Glomerular endothelial cell (primary cell): ENCODE results near the gene GRIA4. TPM values are rescaled to one million over a fixed set of nuclear protein-coding genes. Genes with fewer than 3 reads are reported as not detected.
A peak's percentile ranks its signal among the peaks of the same experiment; 100 is the strongest.
"Not testable (repeated sequence)": the region's sequence is repeated elsewhere in the genome, so short reads cannot be mapped to it uniquely, and the experiment has no call there.

ENCODE experiments used
- DNase-seq: peaks from one replicate; pipeline ENCODE4 v3.0.0-alpha.2; 2011; ENCODE audit warnings: low read depth, low spot score; ENCODE audit errors: extremely low read depth
- total RNA-seq: library from RNA; depleted of rRNA; stranded (reverse); fragments of >200 nt; gene quantifications from 2 replicates; pipeline ENCODE4 v1.2.3, GENCODE V29; 2015

GRIA4 gene
- total RNA-seq, 1 donor from 2014 or later = not detected

GRCh38 chr11:105854269-105854668 is 244.4 kb downstream of the GRIA4 start:
- DNase-seq = no peak

GRCh38 chr11:105856954-105857353 is 247.1 kb downstream of the GRIA4 start:
- no peak for DNase-seq

- DNase-seq = no peak
Measured at GRCh38 chr11:105857728-105858127, 247.9 kb downstream of the GRIA4 start.

- no peak for DNase-seq
Measured at GRCh38 chr11:105858841-105859240, 249.0 kb downstream of the GRIA4 start.

DNA sequence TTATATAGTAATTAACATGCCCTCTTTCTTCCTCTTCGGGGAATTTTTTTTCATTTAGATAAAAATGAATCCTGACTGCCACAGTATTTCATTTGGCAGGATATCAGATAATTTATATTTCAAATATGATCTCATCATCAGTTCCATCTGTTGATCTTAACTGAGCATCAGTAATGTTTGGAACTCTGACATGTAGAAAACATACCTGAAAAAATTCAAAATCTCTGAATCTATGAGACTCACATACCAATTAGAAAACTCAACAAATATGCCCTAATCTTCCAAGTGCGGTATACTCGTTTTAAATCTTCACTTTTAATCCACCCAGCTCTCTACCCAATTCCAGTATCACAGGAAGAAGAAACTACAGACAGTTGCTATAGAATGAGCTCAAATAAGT is 250.2 kb downstream of the GRIA4 start:
- DNase-seq = no peak

DNA sequence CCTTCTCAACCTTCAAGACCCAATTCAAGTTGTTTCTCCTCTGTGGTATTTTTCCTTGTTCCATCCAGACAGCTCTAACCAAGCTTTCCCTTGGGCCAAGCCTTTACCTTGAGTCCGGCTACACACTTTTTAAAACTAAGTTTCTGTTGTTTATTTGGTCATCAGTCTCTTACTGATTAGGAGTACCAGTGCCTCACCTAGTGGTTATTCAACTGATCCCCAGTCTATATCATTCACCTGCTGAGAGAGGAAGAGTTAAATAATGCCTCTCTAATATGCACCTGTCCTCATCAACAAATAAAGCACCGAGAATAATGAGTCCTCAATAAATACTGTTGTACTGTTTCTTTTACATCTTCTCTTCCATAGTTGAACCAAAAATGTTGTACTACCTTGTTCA is 251.4 kb downstream of the GRIA4 start:
- no peak for DNase-seq

DNA sequence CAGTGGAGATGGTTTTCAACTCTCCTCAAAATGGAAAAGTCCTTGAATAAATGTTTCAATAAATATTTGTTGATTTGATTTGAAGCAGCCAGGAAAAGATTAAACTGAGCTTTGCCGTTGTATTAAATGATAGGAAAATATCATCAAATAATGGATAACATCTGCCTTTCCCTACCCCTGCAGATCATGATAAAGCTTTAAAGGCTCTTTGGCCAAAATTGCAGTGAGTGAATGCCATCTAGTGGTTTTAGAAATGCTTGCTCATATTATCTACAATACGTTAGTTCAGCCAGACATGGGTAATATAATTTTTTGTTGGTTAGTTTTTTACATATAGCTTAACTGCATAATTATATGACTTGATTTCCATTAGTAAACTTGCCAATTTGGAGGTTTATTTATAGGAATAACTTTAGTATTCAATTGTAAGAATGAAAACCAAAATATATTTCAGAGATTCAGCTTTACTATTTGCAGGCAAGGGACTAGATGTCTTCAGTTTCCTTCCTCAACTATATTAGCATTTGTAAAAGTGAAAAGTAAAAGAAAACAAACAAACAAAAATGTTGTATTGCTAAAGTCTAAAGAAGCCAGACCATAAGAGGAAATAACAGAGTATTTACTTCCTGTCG is 253.0 kb downstream of the GRIA4 start:
- DNase-seq = peak; percentile 42

- no peak for DNase-seq
Measured at GRCh38 chr11:105863523-105863922, 253.7 kb downstream of the GRIA4 start.

DNA sequence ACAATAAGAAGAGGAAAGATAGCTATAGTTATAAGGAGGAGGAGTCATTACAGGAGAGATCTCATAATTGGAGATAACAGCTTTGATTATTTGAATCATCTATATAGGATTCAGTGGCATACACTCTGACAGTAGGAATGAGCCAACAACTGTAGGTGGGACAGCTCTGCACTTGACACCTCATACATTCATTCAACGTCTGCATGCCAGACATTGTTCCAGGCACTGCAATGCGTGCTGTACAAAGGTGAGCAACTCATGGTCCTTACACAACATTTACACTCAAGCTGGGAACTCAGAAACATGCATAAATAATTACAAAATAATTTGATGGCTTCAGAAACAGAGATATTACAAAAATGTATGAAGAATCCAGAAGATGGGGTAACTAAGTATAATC is 257.9 kb downstream of the GRIA4 start:
- DNase-seq = no peak

GRCh38 chr11:105868762-105869285 is 259.0 kb downstream of the GRIA4 start:
- DNase-seq = no peak

- no peak for DNase-seq
Measured at GRCh38 chr11:105870516-105871113, 260.7 kb downstream of the GRIA4 start.

GRCh38 chr11:105878510-105878909 is 268.6 kb downstream of the GRIA4 start:
- DNase-seq = no peak

DNA sequence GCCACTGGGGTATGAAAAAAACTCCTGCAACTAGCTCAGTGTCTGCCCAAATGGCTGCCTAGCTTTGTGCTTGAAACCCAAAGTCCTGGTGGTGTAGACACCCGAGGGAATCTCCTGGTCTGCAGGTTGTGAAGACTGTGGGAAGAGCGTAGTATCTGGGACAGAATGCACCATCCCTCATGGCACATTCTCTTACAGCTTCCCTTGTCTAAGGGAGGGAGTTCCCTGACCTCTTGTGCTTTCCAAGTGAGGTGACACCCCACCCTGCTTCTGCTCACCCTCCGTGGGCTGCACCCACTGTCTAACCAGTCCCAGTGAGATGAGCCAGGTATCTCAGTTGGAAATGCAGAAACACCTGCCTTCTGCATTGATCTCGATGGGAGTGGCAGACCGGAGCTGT is 269.1 kb downstream of the GRIA4 start:
- DNase-seq = not testable (repeated sequence)

DNA sequence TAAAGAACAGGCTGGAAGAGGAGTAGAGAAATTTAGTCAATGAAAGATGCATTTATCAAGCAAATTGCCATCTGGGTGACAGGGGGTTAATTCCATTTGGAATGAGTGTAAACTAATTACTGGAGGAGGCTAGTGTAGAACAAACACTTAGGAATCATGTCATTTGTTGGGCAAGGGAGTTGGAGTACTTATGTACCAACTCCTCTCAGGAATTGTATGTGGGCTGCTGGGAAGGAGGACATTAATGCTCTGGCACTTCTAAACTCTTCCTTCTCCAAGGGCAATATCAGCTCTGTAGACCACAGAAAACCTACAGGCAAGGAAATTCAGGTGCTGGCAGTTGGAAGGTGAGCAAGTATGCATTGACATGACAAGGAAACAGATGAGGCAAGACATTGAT is 271.2 kb downstream of the GRIA4 start:
- no peak for DNase-seq

GRCh38 chr11:105884436-105884835 is 274.6 kb downstream of the GRIA4 start:
- no peak for DNase-seq

DNA sequence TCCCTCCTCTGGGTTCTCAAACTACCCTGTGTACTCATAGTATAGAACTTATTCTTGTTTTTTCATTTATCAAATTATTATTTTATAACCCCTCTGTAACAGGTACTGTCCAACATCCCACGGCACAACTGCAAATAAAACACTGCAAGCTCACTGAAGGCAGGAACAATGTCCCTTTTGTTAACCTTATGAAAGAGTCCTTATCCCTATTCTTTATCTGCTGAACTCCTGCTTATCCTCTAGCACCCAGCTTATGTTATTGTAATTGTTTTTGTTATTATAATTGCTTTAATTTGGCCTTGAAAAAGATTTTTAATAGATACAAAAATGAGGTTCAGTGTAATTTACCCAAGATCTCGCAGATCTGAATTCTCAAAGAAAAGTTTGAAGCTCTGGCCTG is 281.8 kb downstream of the GRIA4 start:
- no peak for DNase-seq

- DNase-seq = no peak
Measured at GRCh38 chr11:105897161-105897560, 287.3 kb downstream of the GRIA4 start.

- no peak for DNase-seq
Measured at GRCh38 chr11:105899772-105900171, 289.9 kb downstream of the GRIA4 start.

- DNase-seq = no peak
Measured at GRCh38 chr11:105900515-105901035, 290.7 kb downstream of the GRIA4 start.

- DNase-seq = no peak
Measured at GRCh38 chr11:105903113-105903512, 293.2 kb downstream of the GRIA4 start.

GRCh38 chr11:105906517-105906916 is 296.6 kb downstream of the GRIA4 start:
- DNase-seq = no peak

DNA sequence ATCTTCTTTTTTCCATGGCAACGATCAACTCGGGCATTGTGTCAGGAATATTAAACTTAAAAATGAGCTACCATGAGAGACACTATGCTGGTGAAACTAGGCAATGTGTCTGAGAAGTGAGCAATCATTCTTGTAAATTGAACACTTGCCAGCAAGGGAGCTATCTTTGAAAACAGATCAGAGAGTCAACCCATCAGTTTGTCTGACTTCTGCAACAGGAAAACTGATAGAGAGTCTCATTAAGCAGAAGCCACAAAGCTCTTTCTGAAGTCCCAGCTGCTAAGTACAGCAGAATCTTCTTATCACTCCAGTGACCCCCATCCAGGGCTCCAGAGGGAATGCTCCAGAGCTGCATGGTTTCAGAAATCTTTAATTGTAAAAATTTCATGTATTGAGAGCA is 297.4 kb downstream of the GRIA4 start:
- DNase-seq = no peak
